ENCODE measurements around the gene MCTP1. TPM values are rescaled to one million over a fixed set of nuclear protein-coding genes. Genes with fewer than 3 reads are reported as not detected.

The MCTP1 gene
- total and polyA plus RNA-seq, 2 of the 8 experiments (the other 6 are each of a cell fraction or from before 2014, with no cell fraction given): 0.56 to 3.4 TPM

DNA sequence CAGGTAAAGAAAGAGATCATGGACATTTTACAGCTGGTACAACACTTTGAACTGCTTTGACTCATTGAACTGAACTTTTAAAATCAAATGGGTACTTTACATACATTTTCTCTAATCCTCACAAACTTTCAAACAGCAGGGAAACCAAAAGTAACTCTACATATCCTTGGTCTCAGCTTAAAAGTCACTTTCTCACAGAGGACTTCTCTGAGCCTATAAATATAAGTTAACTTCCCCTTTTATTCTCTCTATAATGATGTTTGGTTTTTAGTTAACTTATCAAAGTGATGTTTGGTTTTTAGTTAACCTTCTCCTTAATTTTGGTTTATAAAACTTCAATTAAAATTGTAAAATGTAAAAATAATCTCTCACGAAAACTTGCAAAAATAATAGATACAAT lies 209.8 kb downstream of the MCTP1 start:
- no peak overlapping the region for H3K56ac ChIP-seq (replicated peaks; ENCODE audit: insufficient read length, low read depth, low read length)
- no peak for FAIRE-seq
- H3K4me3 ChIP-seq (ENCODE audit: extremely low read depth in 1 of 4, insufficient read depth in 2 of 4, low read depth in 3 of 4, low read length in 4 of 4): no peak overlapping the region
- no peak overlapping the region for H3K23ac ChIP-seq (ENCODE audit: insufficient read length)
- H2BK5ac ChIP-seq (ENCODE audit: low read depth, low read length): no peak overlapping the region
- no peak overlapping the region for H2BK120ac ChIP-seq (replicated peaks; ENCODE audit: low read depth, low read length)
- no peaks in the 10 kb centered on the region for H3K4me1 ChIP-seq (replicated peaks in 1 of 4; ENCODE audit: control insufficient read depth in 3 of 4, insufficient read depth in 4 of 4, low read length in 3 of 4)
- H2AK5ac ChIP-seq (ENCODE audit: low read depth, low read length): no peak overlapping the region
- no peak overlapping the region for H4K5ac ChIP-seq (ENCODE audit: insufficient read length, low read depth, low read length)
- no peaks in the 10 kb centered on the region for H4K20me1 ChIP-seq (replicated peaks in 1 of 2; ENCODE audit: control insufficient read depth in 1 of 2, insufficient read depth in 2 of 2, low read length in 2 of 2)
- H3K9ac ChIP-seq (replicated peaks in 1 of 4; ENCODE audit: extremely low read depth in 1 of 4, low read depth in 3 of 4, low read length in 3 of 4): no peak overlapping the region
- 74% methylated on average over 1 of the region's 1 CpG; no CpG with 5 or more reads in 1 of the 2 experiments for WGBS, 2 experiments (ENCODE audit: extremely low coverage in 1 of 2, insufficient coverage in 1 of 2, insufficient read length in 1 of 2, insufficient replicate concordance in 2 of 2, low coverage in 1 of 2, low lambda C conversion rate in 2 of 2, missing lambda C conversion rate in 1 of 2)
- H3K27ac ChIP-seq (ENCODE audit: low read depth, low read length): no peak overlapping the region
- ChIA-PET POLR2A (ENCODE audit: partially characterized antibody) (no interaction called here), CTCF (ENCODE audit: partially characterized antibody) (no interaction called here)
- no peaks in the 10 kb centered on the region; the same call in 1 of the 2 replicates for H3K23me2 ChIP-seq (ENCODE audit: low read depth, low read length)
- H2BK12ac ChIP-seq (ENCODE audit: low read depth, low read length): no peak overlapping the region
- H3K79me1 ChIP-seq (ENCODE audit: low read depth, low read length): no peaks in the 10 kb centered on the region
- H3K79me2 ChIP-seq (ENCODE audit: control insufficient read depth in 1 of 2, insufficient read depth in 2 of 2, low read length in 2 of 2): no peaks in the 10 kb centered on the region
- no peak for DNase-seq (ENCODE audit: low read depth in 1 of 2, low spot score in 2 of 2)
- H3K14ac ChIP-seq (ENCODE audit: insufficient read length): no peak overlapping the region
- H2BK15ac ChIP-seq (ENCODE audit: low read length): no peak overlapping the region
- no peak overlapping the region for H2BK20ac ChIP-seq (ENCODE audit: low read length)
- H3K18ac ChIP-seq (ENCODE audit: extremely low read depth, low read length): no peak overlapping the region
- H3K4ac ChIP-seq (replicated peaks; ENCODE audit: insufficient read length, low read depth, low read length): no peak overlapping the region
- H3K4me2 ChIP-seq (ENCODE audit: insufficient read depth in 1 of 2, low read depth in 2 of 2, low read length in 2 of 2): no peak overlapping the region
- no peaks in the 10 kb centered on the region for H3K9me3 ChIP-seq (ENCODE audit: insufficient read depth in 2 of 2, low read depth in 1 of 2, low read length in 1 of 2)
- H4K8ac ChIP-seq (ENCODE audit: extremely low read depth, insufficient read depth, low read length): no peak overlapping the region
- no peak overlapping the region for H2AFZ ChIP-seq (ENCODE audit: low read length)
- H3K27me3 ChIP-seq (replicated peaks in 1 of 4; ENCODE audit: control insufficient read depth in 3 of 4, extremely low read depth in 1 of 4, insufficient read depth in 3 of 4, low read length in 3 of 4): no peaks in the 10 kb centered on the region
- H3K36me3 ChIP-seq (ENCODE audit: control insufficient read depth in 2 of 4, insufficient read depth in 4 of 4, low read length in 3 of 4): no peaks in the 10 kb centered on the region
- H4K91ac ChIP-seq (replicated peaks; ENCODE audit: insufficient read length, low read length): no peak overlapping the region
- no peak for TF ChIP-seq BCL11A (IDR thresholded peaks at IDR 0.05; ENCODE audit: low read depth in 2 of 2, low read length in 2 of 2)

Measured in H1 (cell line).